Kidney epithelial cell (primary cell): Measurements from ENCODE around the gene MACF1. TPM values are rescaled to one million over a fixed set of nuclear protein-coding genes. Genes with fewer than 3 reads are reported as not detected.
A peak's percentile ranks its signal among the peaks of the same experiment; 100 is the strongest.

Experiments used
- DNase-seq: peaks from one replicate; pipeline ENCODE4 v3.0.0-alpha.2; 2010; ENCODE audit warnings: low read depth
- H3K27me3 ChIP-seq: 2 replicates; pipeline ENCODE4 v1.6.0; 2011; ENCODE audit warnings: low read length; ENCODE audit not compliant: control insufficient read depth, insufficient read depth
- H3K36me3 ChIP-seq: 2 replicates; pipeline ENCODE4 v1.5.1; 2011; ENCODE audit warnings: low read length; ENCODE audit not compliant: control insufficient read depth, insufficient read depth
- H3K4me3 ChIP-seq: 2 replicates; pipeline ENCODE4 v1.5.1; 2011; ENCODE audit warnings: low read depth, mild to moderate bottlenecking, control low read depth, low read length
- CTCF ChIP-seq: IDR thresholded peaks from 2 replicates; pipeline ENCODE4 v1.5.1; 2011; ENCODE audit warnings: mild to moderate bottlenecking, moderate library complexity, low read length, control low read depth, inconsistent platforms; ENCODE audit not compliant: insufficient read depth, poor library complexity, severe bottlenecking
- total RNA-seq: library from RNA; depleted of rRNA; stranded (reverse); fragments of >200 nt; gene quantifications from 2 replicates; pipeline ENCODE4 v1.2.3, GENCODE V29; 2015

Gene MACF1
- total RNA-seq, 1 donor from 2014 or later, result 279 TPM

DNA sequence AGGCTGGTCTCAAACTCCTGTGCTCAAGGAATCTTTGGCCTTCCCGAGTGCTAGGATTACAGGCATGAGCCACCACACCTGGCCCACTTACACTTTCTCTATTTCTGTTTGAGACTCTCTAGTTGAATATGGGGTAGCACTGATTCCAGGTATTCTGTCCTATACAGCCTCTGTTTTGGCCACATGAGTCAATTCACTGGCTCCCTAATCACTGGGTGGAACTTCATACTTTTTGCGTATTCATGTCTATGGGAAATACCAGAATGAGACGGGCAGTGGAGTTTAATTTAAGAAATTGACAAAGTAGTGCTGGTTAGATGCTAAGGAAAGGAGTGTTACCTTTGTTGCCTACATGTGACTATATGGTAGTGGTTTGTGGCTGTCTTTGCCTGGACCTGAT is 35.5 kb downstream of the MACF1 start:
- Histone ChIP-seq H3K4me3 (no peak overlapping the region), H3K27me3 (no peaks in the 10 kb centered on the region), H3K36me3 (no peaks in the 10 kb centered on the region)
- TF ChIP-seq CTCF, result no peak
- no peak for DNase-seq

DNA sequence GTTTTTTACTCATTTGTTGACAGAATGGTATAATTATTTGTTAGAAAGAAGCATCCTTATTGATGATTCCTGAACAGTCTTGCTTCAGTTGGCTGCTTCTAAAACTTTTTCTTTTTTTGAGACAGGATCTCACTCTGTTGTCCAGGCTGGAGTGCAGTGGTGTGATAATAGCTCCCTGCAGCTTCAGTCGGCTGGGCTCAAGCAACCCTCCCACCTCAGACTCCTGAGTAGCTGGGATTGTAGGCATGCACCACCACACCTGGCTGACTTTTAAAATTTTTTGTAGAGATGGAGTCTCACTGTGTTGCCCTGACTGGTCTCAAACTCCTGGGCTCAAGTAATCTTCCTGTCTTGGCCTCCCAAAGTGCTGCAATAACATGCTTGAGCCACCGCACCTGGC is 38.8 kb downstream of the MACF1 start:
- Histone ChIP-seq H3K27me3 (no peaks in the 10 kb centered on the region), H3K4me3 (no peak overlapping the region), H3K36me3 (no peaks in the 10 kb centered on the region)
- no peak for TF ChIP-seq CTCF
- no peak for DNase-seq

DNA sequence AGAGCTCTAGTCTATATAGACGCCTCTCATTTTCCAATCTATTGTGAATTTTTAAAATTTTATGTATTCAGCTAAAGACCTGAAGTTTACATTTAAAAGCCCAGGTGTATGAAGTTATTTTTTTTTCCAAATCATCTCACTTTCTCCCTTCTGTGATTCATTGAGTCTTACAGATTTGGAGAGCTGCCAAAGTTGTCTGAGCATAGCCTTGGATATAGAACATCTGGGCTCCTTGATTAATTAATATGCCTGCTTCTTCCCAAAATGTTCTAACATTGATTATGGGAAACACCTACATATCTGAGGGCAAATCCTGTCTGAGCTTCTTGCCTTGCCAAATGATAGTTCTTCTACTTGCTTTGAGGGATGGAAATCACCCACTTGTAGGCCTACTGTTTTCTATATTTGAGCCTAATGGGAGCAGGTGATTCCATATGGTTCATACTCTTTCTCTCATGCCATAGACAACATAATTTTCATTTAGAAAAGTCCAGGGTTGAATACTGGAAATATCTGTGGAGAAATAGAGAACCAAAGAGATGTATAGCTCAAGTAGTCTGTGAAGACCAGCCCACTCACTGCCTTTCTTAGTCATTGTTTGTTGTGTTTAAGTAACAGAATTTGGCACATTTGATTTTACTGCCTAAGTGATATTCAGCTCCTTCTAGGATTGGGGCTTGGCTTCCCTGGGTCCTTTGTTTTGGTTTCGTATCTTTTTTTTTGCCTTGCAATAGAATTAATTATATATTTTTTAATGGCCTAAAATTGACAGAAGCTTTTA is 46.2 kb downstream of the MACF1 start:
- H3K27me3 ChIP-seq, result no peaks in the 10 kb centered on the region
- no peak for DNase-seq
- no peaks in the 10 kb centered on the region for H3K36me3 ChIP-seq
- no peak overlapping the region for H3K4me3 ChIP-seq
- TF ChIP-seq CTCF, result no peak

DNA sequence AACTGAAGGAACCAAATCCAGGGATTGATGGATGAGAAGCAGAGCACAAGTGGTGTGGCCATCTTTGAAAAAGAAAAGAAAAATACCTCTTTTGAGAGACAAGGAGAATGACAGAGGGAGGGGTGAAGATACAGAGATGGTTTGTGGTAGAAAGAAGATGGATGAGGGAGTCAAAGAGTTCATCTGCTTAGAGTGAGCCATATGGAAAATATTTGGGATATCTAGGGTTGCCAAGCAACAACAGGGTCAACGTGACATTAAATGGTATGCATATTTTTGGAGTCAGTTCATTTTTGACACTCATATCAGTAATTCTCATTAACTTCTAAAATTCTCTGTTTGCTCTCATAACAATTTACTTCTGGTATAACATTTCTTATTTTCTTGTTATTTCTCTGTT is 50.7 kb downstream of the MACF1 start:
- no peak for DNase-seq
- Histone ChIP-seq H3K36me3 (peaks cover 1% of the 10 kb centered on the region), H3K4me3 (no peak overlapping the region), H3K27me3 (no peaks in the 10 kb centered on the region)
- TF ChIP-seq CTCF, result no peak

DNA sequence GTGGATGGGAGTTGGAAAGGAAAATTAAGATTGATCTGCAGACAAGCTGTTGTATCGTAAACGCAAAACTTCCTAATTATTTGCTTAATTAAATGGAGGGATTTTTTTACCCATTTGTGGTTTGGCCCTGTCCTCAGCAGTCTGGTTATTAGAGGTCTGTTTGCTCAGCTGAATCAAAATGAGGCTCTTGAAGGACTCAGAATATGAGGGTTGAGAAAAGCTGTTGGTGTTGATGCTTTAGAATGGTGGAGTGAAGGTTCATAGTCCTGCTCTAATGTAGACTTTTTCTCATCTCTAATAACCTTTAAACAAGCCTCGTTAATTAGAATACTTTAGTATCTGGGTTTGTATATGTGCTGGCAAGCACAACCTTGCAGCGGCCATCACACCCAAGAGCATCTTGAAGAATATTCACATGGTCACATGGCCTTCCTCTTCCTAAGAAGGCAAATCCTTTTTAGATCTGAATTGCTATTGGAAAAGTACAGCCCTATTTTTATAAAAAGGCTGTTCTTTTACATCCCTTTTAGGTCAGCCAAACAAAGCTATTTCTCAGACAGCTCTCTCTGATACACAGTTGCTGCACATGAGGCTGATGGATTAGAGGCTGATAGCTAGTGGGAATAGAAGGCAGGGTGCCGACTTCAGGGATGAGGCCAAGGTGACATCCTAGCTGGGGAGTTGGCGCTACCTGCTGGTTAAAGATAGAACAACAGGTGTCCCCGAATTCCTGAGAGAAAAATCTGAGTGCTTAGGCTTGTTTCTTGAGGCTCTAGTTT is 53.8 kb downstream of the MACF1 start:
- no peak overlapping the region for H3K4me3 ChIP-seq
- no peaks in the 10 kb centered on the region for H3K27me3 ChIP-seq
- TF ChIP-seq CTCF, result peak; percentile 80
- H3K36me3 ChIP-seq, result peaks cover 1% of the 10 kb centered on the region
- DNase-seq, result peak; percentile 14
